Measurements from ENCODE around the gene CTXND1.
"Not testable (repeated sequence)": the region's sequence is repeated elsewhere in the genome, so short reads cannot be mapped to it uniquely, and the experiment has no call there.

Gene CTXND1

GRCh38 chr15:80157215-80157614 lies 94.8 kb downstream of the CTXND1 start:
- DNase-seq (ENCODE audit: low spot score): no peak

- DNase-seq (ENCODE audit: low spot score): no peak
These were observed 95.8 kb downstream of the CTXND1 start for GRCh38 chr15:80156176-80156720.

GRCh38 chr15:80155378-80156175 lies 96.4 kb downstream of the CTXND1 start:
- not testable (repeated sequence) for DNase-seq (ENCODE audit: low spot score)

- no peak for DNase-seq (ENCODE audit: low spot score)
These were observed 97.0 kb downstream of the CTXND1 start for GRCh38 chr15:80155001-80155377.

DNA sequence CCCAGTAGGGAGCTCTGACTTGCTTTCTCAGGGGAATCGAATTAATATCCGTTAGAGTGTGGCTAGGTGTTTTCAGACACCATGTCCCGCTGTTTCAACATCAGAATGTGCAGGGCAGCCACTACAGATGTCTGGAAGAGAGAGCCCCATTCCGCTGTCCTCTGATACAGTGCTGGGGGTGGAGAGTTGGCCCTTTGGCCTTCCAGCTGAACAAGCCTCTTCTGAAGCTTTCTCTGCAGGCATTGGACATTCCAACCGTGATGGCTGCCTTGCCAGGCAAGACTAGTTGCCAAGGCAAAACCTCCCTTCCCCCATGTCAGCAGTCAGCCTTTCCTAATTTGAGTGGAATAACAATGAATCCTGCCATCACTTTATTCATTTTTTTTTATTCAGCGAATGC lies 97.7 kb downstream of the CTXND1 start:
- DNase-seq (ENCODE audit: low spot score): peak; percentile 54

DNA sequence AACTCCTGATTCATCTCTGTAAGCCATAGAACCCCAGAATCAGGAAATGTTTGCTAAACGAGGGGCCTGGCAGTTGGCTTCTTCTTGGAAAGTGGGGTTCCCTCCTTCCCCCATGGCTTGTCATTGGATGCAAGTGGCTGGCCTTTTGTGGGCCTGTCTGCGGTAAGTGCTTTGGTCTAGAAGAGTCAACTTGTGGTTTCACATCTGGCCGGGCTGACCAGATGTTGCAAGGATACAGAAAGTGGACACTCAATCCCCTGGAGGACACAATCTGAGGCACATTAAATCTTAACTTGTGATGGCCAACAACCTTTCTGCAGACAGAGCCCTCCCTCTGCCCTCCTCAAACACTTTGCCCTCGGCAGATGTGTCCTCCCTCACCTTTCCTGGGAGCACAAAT lies 98.1 kb downstream of the CTXND1 start:
- no peak for DNase-seq (ENCODE audit: low spot score)

- DNase-seq (ENCODE audit: low spot score): peak; percentile 65
These were observed 98.8 kb downstream of the CTXND1 start, which contains the start of gene FAH for GRCh38 chr15:80152896-80153876. TSS of gene FAH (plus strand) at chr15:80152999. CDS start at chr15:80153055, 56 bp downstream.

DNA sequence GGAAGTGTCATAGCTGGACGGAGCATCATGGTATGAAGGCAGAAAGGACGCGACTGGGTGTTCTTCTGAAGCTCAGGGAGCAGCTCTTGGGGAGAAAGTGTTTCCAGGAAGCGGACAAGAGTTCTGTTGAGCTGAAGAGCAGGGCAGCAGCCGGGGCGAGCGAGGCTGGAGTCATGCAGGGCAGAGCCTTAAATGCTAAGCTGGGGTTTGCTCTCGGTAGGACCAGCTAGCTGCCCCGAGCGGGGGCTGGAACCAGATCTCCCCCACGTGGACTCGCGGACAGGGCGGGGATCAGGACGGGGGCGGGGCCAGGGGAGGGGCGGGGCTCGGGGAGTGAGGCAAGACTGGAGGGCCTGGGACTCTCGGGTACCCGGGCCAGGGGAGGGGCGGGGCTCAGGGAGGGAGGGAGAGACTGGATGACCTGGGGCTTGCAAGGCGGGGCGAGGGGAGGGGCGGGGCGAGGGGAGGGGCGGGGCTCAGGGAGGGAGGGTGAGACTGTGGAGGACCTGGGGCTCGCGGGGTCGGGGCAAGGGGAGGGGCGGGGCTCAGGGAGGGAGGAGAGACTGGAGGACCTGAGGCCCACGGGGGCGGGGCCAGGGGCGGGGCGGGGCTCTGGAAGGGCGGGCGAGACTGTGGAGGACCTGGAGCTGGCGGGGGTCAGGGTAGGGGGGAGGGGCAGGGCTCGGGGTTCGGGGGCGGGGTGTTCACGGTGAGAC lies 99.7 kb downstream of the CTXND1 start:
- peak; percentile 90 for DNase-seq (ENCODE audit: low spot score)

- DNase-seq (ENCODE audit: low spot score): no peak
These were observed 100.4 kb downstream of the CTXND1 start for GRCh38 chr15:80151576-80151975.

DNA sequence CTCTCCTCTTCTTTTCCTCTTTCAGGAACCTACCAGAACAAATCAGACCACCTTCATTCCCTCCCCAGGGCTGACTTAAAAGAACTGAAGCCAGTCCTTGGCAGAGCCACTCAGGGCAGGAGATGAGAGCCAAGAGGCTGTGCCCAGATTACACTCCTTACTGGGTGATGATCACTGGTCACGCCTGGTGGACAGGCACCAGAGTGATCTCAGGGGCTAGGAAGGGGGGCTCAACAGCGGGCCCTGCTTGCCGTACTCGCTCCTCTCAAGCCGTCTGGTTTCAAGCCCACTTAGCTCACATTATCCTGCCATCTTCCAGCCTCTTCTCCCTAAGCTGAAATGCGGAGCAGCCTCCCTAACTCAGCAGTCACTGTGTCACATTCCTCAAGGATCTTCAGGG lies 100.9 kb downstream of the CTXND1 start:
- DNase-seq (ENCODE audit: low spot score): no peak
